HG03095 (cell line): ENCODE results near the gene CC2D1A.

Experiments
- ATAC-seq: cut with Tn5 transposase; IDR thresholded peaks from one replicate; pipeline ENCODE4 v1.9.1; 2021; ENCODE audit warnings: moderate library complexity; ENCODE audit not compliant: unreplicated experiment

The CC2D1A gene

DNA sequence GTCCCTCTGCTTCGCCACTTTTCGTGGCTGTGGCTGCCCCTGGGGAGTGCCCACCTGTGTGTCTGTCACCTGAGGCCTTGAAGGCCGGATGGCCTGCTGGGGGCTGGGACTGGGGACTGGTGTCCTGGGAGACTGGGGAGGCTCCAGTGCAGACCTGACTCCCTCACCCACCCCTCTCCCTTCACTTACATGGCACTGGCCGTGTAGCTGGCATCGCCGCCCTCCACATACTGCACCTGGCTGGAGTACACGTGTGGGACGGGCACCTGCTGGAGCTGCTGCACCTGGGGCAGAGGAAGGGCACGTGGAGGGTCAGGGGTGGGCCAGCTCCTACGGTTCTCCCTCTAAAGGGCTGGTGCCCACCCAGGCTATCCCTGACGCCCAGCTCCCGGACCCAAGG, 71.8 kb downstream of the CC2D1A start:
- ATAC-seq = no peak

- no peak for ATAC-seq
Measured at GRCh38 chr19:13978351-13979243, 72.6 kb downstream of the CC2D1A start.

- ATAC-seq = no peak
Measured at GRCh38 chr19:13979244-13979615, 73.2 kb downstream of the CC2D1A start.

DNA sequence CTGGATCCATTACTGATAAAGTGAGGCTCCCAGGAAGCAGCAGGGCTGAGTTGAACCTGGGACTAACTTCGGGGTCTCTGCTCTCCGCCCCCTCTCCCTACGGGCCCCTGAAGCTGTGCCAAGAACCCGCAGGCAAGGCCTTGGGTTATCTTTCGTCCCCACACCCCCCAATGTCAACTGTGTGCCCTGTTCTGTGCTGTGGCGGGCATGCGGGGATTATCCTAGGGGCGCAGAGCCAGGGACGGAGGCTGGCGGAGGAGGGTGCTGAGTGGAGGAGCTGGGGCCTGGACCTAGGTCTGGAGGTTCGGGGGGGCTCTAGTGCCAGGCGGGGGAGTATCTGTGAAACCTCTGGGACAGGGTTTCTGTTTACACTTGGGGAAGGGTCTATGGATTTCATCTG, 73.7 kb downstream of the CC2D1A start:
- ATAC-seq = no peak

GRCh38 chr19:13980340-13980739, 74.3 kb downstream of the CC2D1A start:
- no peak for ATAC-seq
